ENCODE measurements around the gene PLEKHG4B. TPM values are rescaled to one million over a fixed set of nuclear protein-coding genes. Genes with fewer than 3 reads are reported as not detected.
"Not testable (repeated sequence)": the region's sequence is repeated elsewhere in the genome, so short reads cannot be mapped to it uniquely, and the experiment has no call there.

The PLEKHG4B gene
- total RNA-seq, 1 experiment from 2014 or later = 44.3 TPM

- H3K18ac ChIP-seq (ENCODE audit: insufficient read length, low read depth, low read length) = no peak overlapping the region
- H2AFZ ChIP-seq (ENCODE audit: low read length) = no peak overlapping the region
- no peak overlapping the region for H2BK20ac ChIP-seq (ENCODE audit: low read depth, low read length, poor library complexity, severe bottlenecking)
- no peak overlapping the region for H3K9ac ChIP-seq (ENCODE audit: extremely low read depth, insufficient read length, low read length)
- no CpG with 5 or more reads among the region's 14 CpGs for WGBS (ENCODE audit: extremely low coverage, insufficient read length, low lambda C conversion rate)
- H3K4ac ChIP-seq (ENCODE audit: low read depth, low read length) = no peak overlapping the region
- H4K5ac ChIP-seq (ENCODE audit: insufficient read length, low read depth, low read length) = no peak overlapping the region
- no peak overlapping the region for H2BK5ac ChIP-seq (ENCODE audit: insufficient read length, low read length)
- H3T11ph ChIP-seq (ENCODE audit: low read length) = no peak overlapping the region
- no peaks in the 10 kb centered on the region for H3K4me1 ChIP-seq (ENCODE audit: insufficient read depth, low read length)
- H3K23ac ChIP-seq (ENCODE audit: insufficient read length, low read depth, low read length) = no peak overlapping the region
- no peak overlapping the region for H2AK5ac ChIP-seq (ENCODE audit: insufficient read length, low read length)
- no peaks in the 10 kb centered on the region for H3K27me3 ChIP-seq (ENCODE audit: insufficient read depth, low read length)
- H2BK120ac ChIP-seq (ENCODE audit: low read depth, low read length, poor library complexity, severe bottlenecking) = no peak overlapping the region
- H2BK12ac ChIP-seq (ENCODE audit: insufficient read length, low read depth, low read length) = no peak overlapping the region
- no peaks in the 10 kb centered on the region for H3K9me3 ChIP-seq (ENCODE audit: control insufficient read depth, low read depth, low read length)
- no peak overlapping the region for H3K4me2 ChIP-seq (ENCODE audit: insufficient read depth, insufficient read length, low read length)
- no peak overlapping the region for H4K8ac ChIP-seq (replicated peaks; ENCODE audit: insufficient read length, low read depth, low read length)
- no peaks in the 10 kb centered on the region for H3K79me1 ChIP-seq (ENCODE audit: insufficient read depth, low read depth, low read length, poor library complexity, severe bottlenecking)
- H2BK15ac ChIP-seq (ENCODE audit: low read depth, low read length) = no peak overlapping the region
- no peaks in the 10 kb centered on the region for H3K23me2 ChIP-seq (ENCODE audit: insufficient read length, low read depth, low read length, poor library complexity, severe bottlenecking)
- H3K14ac ChIP-seq (ENCODE audit: insufficient read depth, low read length) = no peak overlapping the region
- Mint-ChIP-seq H3K4me1 (peaks cover 2 to 7% of the 10 kb centered on the region in 2 experiments; a peak in 1 of 4 replicates), H3K27me3 (ENCODE audit: low read depth) (no peaks in the 10 kb centered on the region), H3K4me3 (no peak overlapping the region; a peak in 1 of 5 replicates), H3K9me3 (peaks cover 15 to 17% of the 10 kb centered on the region in 2 experiments), H3K27ac (peak overlapping the region in 2 of 3 experiments; percentile 55 to 66; a peak in 3 of 7 replicates), H3K36me3 (ENCODE audit: insufficient read depth in 1 of 3, low read depth in 3 of 3) (peaks cover 15 to 67% (median 58%) of the 10 kb centered on the region in 3 experiments)
- no peaks in the 10 kb centered on the region for H3K79me2 ChIP-seq (ENCODE audit: insufficient read depth, low read length)
- H4K91ac ChIP-seq (ENCODE audit: insufficient read length, low read depth, low read length) = no peak overlapping the region
- H3K56ac ChIP-seq (ENCODE audit: insufficient read length, low read depth, low read length) = no peak overlapping the region
- no peak for TF ChIP-seq CTCF (conservative IDR thresholded peaks at IDR 0.05)
- H4K20me1 ChIP-seq (ENCODE audit: control insufficient read depth, insufficient read depth, insufficient read length) = no peaks in the 10 kb centered on the region
- DNase-seq = no peak
- H3K27ac ChIP-seq (ENCODE audit: insufficient read length, low read depth, low read length) = no peak overlapping the region
Measured at GRCh38 chr5:164244-164643, 72.3 kb downstream of the PLEKHG4B start.

- no CpG with 5 or more reads among the region's 25 CpGs for WGBS (ENCODE audit: extremely low coverage, insufficient read length, low lambda C conversion rate)
- not testable (repeated sequence) for H3K23me2 ChIP-seq (ENCODE audit: insufficient read length, low read depth, low read length, poor library complexity, severe bottlenecking); H2BK5ac ChIP-seq (ENCODE audit: insufficient read length, low read length); H3K4ac ChIP-seq (ENCODE audit: low read depth, low read length); H2BK20ac ChIP-seq (ENCODE audit: low read depth, low read length, poor library complexity, severe bottlenecking); H3K4me1 ChIP-seq (ENCODE audit: insufficient read depth, low read length); H2BK12ac ChIP-seq (ENCODE audit: insufficient read length, low read depth, low read length); H3K9me3 ChIP-seq (ENCODE audit: control insufficient read depth, low read depth, low read length); H3T11ph ChIP-seq (ENCODE audit: low read length); H2AFZ ChIP-seq (ENCODE audit: low read length); H2BK120ac ChIP-seq (ENCODE audit: low read depth, low read length, poor library complexity, severe bottlenecking); H3K56ac ChIP-seq (ENCODE audit: insufficient read length, low read depth, low read length); H3K27ac ChIP-seq (ENCODE audit: insufficient read length, low read depth, low read length); H2AK5ac ChIP-seq (ENCODE audit: insufficient read length, low read length); H3K4me2 ChIP-seq (ENCODE audit: insufficient read depth, insufficient read length, low read length); H3K79me2 ChIP-seq (ENCODE audit: insufficient read depth, low read length); H3K23ac ChIP-seq (ENCODE audit: insufficient read length, low read depth, low read length); H4K91ac ChIP-seq (ENCODE audit: insufficient read length, low read depth, low read length); H3K4me1 Mint-ChIP-seq; H4K5ac ChIP-seq (ENCODE audit: insufficient read length, low read depth, low read length); H3K27me3 Mint-ChIP-seq (ENCODE audit: low read depth); H2BK15ac ChIP-seq (ENCODE audit: low read depth, low read length); DNase-seq; H4K20me1 ChIP-seq (ENCODE audit: control insufficient read depth, insufficient read depth, insufficient read length); H3K4me3 Mint-ChIP-seq; H3K27me3 ChIP-seq (ENCODE audit: insufficient read depth, low read length); H3K14ac ChIP-seq (ENCODE audit: insufficient read depth, low read length); H3K18ac ChIP-seq (ENCODE audit: insufficient read length, low read depth, low read length); H3K79me1 ChIP-seq (ENCODE audit: insufficient read depth, low read depth, low read length, poor library complexity, severe bottlenecking); H3K9ac ChIP-seq (ENCODE audit: extremely low read depth, insufficient read length, low read length); H4K8ac ChIP-seq (replicated peaks; ENCODE audit: insufficient read length, low read depth, low read length); H3K27ac Mint-ChIP-seq
- Mint-ChIP-seq H3K9me3 (peaks cover 15 to 17% of the 10 kb centered on the region in 2 experiments), H3K36me3 (ENCODE audit: insufficient read depth in 1 of 3, low read depth in 3 of 3) (peaks cover 15 to 64% (median 56%) of the 10 kb centered on the region in 3 experiments)
Measured at GRCh38 chr5:164783-165182, 72.8 kb downstream of the PLEKHG4B start.

All from H9 (cell line).